ENCODE results near the gene RPP30.
A peak's percentile ranks its signal among the peaks of the same experiment; 100 is the strongest.

Gene RPP30

GRCh38 chr10:90871766-90872647, at the start of gene RPP30:
RPP30 (plus strand) TSS chr10:90871974; CDS start chr10:90871987, 13 bp downstream.
- peak within 1 kb of the TSS; percentile 95 for H3K4me3 Mint-ChIP-seq
- H3K9me3 Mint-ChIP-seq: peaks cover 4% of the 10 kb centered on the region
- peak within 1 kb of the TSS; percentile 91 for H3K27ac Mint-ChIP-seq
- H3K36me3 Mint-ChIP-seq (ENCODE audit: low read depth): peaks cover 15% of the 10 kb centered on the region
- H3K27me3 Mint-ChIP-seq: peaks cover 36% of the 10 kb centered on the region
- H3K4me1 Mint-ChIP-seq (ENCODE audit: low read depth): peaks cover 38% of the 10 kb centered on the region

DNA sequence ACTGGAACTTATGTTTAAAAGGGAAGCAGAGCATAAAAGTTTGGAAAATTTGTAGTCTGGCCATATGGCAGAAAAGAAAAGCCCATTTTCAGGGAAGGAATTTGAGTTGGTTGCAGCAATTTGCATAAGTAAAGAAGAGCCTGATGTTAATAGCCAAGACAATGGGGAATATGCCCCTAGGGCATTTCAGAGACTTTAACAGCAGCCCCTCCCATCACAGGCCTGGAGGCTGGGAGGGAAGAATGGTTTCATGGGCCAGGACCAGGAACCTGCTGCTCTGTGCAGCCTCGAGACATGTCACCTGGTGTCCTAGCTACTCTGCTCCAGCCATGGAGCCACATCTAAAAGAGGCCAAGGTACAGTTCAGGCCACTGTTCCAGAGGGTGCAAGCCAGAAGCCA, 49.3 kb upstream of the RPP30 start:
- H3K4me3 Mint-ChIP-seq: no peak overlapping the region
- H3K36me3 Mint-ChIP-seq (ENCODE audit: low read depth): no peaks in the 10 kb centered on the region
- no peaks in the 10 kb centered on the region for H3K4me1 Mint-ChIP-seq (ENCODE audit: low read depth)
- H3K27me3 Mint-ChIP-seq: peaks cover 26% of the 10 kb centered on the region
- no peak overlapping the region for H3K27ac Mint-ChIP-seq
- H3K9me3 Mint-ChIP-seq: peaks cover 8% of the 10 kb centered on the region

GRCh38 chr10:90832111-90832510, 39.7 kb upstream of the RPP30 start:
- Mint-ChIP-seq H3K4me1 (ENCODE audit: low read depth) (no peaks in the 10 kb centered on the region), H3K9me3 (no peaks in the 10 kb centered on the region), H3K4me3 (no peak overlapping the region)

GRCh38 chr10:90834326-90834725, 37.4 kb upstream of the RPP30 start:
- no peaks in the 10 kb centered on the region for H3K9me3 Mint-ChIP-seq
- peaks cover 15% of the 10 kb centered on the region for H3K27me3 Mint-ChIP-seq
- no peak overlapping the region for H3K27ac Mint-ChIP-seq
- no peak overlapping the region for H3K4me3 Mint-ChIP-seq
- H3K36me3 Mint-ChIP-seq (ENCODE audit: low read depth): no peaks in the 10 kb centered on the region
- no peaks in the 10 kb centered on the region for H3K4me1 Mint-ChIP-seq (ENCODE audit: low read depth)

More at GRCh38 chr10:90832111-90832510, 39.7 kb upstream of the RPP30 start:
- H3K27ac Mint-ChIP-seq: no peak overlapping the region
- peaks cover 24% of the 10 kb centered on the region for H3K27me3 Mint-ChIP-seq
- no peaks in the 10 kb centered on the region for H3K36me3 Mint-ChIP-seq (ENCODE audit: low read depth)

DNA sequence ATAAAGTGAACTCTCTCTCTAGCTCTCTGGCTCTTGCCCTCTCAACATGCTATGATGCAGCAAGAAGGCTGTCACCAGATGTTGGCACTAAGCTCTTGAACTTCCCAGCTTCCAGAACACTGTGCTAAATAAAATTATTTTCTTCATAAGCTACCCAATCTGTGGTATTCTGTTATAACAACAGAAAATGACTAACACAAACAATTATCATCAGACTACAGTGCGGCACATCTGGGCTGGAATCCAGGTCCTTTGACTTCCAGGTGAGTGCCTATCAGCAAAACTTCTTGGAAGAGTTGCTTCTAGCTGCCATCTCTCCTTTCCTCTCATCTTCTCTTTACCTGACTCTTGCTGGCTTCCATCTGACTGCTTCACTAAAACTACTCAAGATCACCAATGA, 34.3 kb upstream of the RPP30 start:
- Mint-ChIP-seq H3K9me3 (no peaks in the 10 kb centered on the region), H3K4me3 (no peak overlapping the region), H3K27me3 (peaks cover 10% of the 10 kb centered on the region), H3K4me1 (ENCODE audit: low read depth) (no peaks in the 10 kb centered on the region), H3K27ac (no peak overlapping the region), H3K36me3 (ENCODE audit: low read depth) (no peaks in the 10 kb centered on the region)

- Mint-ChIP-seq H3K4me3 (no peak overlapping the region), H3K9me3 (no peaks in the 10 kb centered on the region), H3K4me1 (ENCODE audit: low read depth) (no peaks in the 10 kb centered on the region), H3K27ac (no peak overlapping the region), H3K36me3 (ENCODE audit: low read depth) (no peaks in the 10 kb centered on the region), H3K27me3 (peaks cover 37% of the 10 kb centered on the region)
Measured at GRCh38 chr10:90842725-90843124, 29.0 kb upstream of the RPP30 start.

- H3K9me3 Mint-ChIP-seq: peaks cover 6% of the 10 kb centered on the region
- H3K36me3 Mint-ChIP-seq (ENCODE audit: low read depth): peaks cover 6% of the 10 kb centered on the region
- H3K4me3 Mint-ChIP-seq: no peak overlapping the region
- H3K27ac Mint-ChIP-seq: no peak overlapping the region
- peaks cover 5% of the 10 kb centered on the region for H3K4me1 Mint-ChIP-seq (ENCODE audit: low read depth)
- H3K27me3 Mint-ChIP-seq: peaks cover 39% of the 10 kb centered on the region
Measured at GRCh38 chr10:90845726-90846125, 26.0 kb upstream of the RPP30 start.

- Mint-ChIP-seq H3K27ac (no peak overlapping the region), H3K9me3 (peaks cover 11% of the 10 kb centered on the region), H3K27me3 (peaks cover 46% of the 10 kb centered on the region), H3K4me1 (ENCODE audit: low read depth) (peaks cover 5% of the 10 kb centered on the region), H3K4me3 (no peak overlapping the region), H3K36me3 (ENCODE audit: low read depth) (peaks cover 13% of the 10 kb centered on the region)
Measured at GRCh38 chr10:90846746-90847145, 25.0 kb upstream of the RPP30 start.

DNA sequence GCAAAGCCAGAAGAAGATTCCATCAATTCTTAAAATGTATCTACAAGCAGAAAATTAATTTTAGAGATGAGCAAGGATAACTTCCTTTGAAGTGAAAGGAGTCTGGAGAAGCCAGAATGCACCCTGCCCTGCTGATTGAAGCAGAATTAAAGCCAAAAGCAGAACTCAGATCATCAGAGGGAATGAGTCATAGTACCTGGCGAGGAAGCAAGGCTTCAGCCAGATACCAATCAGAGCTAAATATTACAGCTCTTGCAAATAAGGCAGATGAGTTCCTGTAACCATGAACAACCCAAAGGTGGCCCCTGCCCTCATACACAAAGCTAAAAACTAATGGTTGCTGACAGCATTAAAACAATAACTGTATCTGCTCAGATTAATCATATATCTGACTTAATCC, 24.3 kb upstream of the RPP30 start:
- peaks cover 13% of the 10 kb centered on the region for H3K9me3 Mint-ChIP-seq
- H3K4me3 Mint-ChIP-seq: no peak overlapping the region
- no peak overlapping the region for H3K27ac Mint-ChIP-seq
- H3K27me3 Mint-ChIP-seq: peaks cover 53% of the 10 kb centered on the region
- H3K4me1 Mint-ChIP-seq (ENCODE audit: low read depth): peaks cover 5% of the 10 kb centered on the region
- peaks cover 14% of the 10 kb centered on the region for H3K36me3 Mint-ChIP-seq (ENCODE audit: low read depth)

DNA sequence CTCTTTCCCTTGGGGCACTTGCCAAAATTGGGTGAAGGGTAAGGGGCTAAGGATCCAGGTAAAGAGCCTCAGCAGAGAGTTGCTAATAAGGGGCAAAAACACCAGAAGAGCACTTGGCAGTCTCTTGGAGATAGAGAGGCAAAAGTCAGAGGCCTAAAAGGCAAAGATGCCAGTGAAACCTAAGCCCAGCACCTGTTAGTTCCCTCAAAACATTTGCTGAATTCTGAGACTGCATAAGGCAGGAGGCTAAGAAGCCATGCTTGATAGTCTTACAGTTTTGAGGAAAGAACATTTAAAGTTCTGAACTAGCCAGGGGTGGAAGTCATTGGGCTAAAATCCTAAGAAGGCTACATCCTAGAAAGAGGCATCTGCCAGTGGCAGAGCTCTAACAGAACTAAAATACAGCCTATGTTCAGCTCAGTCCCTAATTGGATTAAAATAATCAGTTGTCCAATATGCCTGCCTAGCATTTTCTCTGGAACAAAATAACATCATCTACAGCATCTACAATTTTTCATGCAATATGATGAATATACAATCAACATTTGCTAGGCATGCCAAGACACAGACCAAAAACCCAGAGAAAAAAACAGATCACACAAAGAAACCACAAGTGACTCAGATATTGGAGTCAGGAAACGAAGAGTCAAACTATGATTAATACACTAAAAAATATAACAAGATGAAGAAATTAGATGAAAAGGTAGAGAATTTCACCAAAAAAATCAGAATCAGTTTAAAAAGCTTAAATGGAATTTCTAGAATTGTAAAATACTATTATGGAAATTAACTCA, 21.6 kb upstream of the RPP30 start:
- H3K4me1 Mint-ChIP-seq (ENCODE audit: low read depth): peaks cover 5% of the 10 kb centered on the region
- H3K4me3 Mint-ChIP-seq: no peak overlapping the region
- H3K27me3 Mint-ChIP-seq: peaks cover 61% of the 10 kb centered on the region
- H3K27ac Mint-ChIP-seq: no peak overlapping the region
- H3K36me3 Mint-ChIP-seq (ENCODE audit: low read depth): peaks cover 14% of the 10 kb centered on the region
- H3K9me3 Mint-ChIP-seq: peaks cover 13% of the 10 kb centered on the region

- Mint-ChIP-seq H3K4me1 (ENCODE audit: low read depth) (peaks cover 25% of the 10 kb centered on the region), H3K27ac (no peak overlapping the region), H3K9me3 (peaks cover 13% of the 10 kb centered on the region), H3K4me3 (no peak overlapping the region), H3K27me3 (peaks cover 84% of the 10 kb centered on the region), H3K36me3 (ENCODE audit: low read depth) (peaks cover 14% of the 10 kb centered on the region)
Measured at GRCh38 chr10:90855126-90855525, 16.6 kb upstream of the RPP30 start.

DNA sequence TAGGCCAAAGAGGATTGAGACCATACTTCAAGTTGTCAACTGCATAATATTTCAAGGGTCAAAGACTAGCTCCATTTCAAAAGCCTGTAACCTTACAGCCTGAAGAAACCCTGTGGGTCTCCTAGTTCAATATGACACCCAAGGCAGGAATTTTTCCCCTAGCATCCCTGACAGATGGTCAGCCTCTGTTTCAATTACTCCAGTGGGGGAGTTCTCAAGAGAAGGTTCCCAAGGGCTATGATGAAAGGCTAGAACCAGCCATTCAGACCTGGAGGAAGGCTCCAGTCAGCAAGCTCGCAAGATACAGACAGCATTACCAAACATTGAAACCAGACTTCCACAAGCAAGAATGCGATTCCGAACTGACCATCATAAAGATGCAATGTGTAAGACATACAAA, 15.5 kb upstream of the RPP30 start:
- Mint-ChIP-seq H3K36me3 (ENCODE audit: low read depth) (peaks cover 4% of the 10 kb centered on the region), H3K4me1 (ENCODE audit: low read depth) (peaks cover 19% of the 10 kb centered on the region), H3K9me3 (peaks cover 4% of the 10 kb centered on the region), H3K4me3 (no peak overlapping the region), H3K27me3 (peaks cover 79% of the 10 kb centered on the region), H3K27ac (no peak overlapping the region)

DNA sequence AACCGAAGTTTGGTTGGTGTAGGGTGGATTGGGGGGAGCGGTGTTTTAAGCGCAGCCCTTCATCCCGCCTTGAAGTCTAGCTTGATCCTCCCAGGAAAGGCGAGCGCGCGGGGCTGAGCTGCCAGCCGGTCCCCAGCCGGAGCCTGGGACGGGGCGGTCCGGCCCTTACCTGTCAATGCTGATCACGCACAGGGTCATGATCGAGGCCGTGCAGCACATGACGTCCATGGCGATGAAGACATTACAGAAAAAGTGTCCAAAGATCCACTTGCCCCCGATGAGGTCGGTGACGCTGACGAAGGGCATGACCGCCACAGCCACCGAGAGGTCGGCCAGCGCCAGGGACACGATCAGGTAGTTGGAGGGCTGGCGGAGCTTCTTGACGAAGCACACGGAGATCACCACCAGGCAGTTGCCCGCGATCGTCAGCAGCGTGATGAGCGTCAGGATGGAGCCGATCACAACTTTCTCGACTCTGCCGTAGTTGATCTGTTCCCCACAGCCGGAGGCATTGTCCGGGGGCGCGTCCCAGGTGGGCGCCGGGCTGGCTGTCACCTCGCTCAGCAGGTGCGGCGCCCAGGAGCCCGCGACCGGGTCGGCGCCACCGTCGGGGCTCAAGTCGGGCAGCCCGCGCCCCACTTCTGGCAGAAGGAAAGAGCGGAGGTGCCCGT, 14.7 kb upstream of the RPP30 start:
- Mint-ChIP-seq H3K36me3 (ENCODE audit: low read depth) (no peaks in the 10 kb centered on the region), H3K9me3 (no peaks in the 10 kb centered on the region), H3K4me1 (ENCODE audit: low read depth) (peaks cover 19% of the 10 kb centered on the region), H3K27me3 (peaks cover 72% of the 10 kb centered on the region), H3K27ac (no peak overlapping the region), H3K4me3 (peak overlapping the region; percentile 87)

- no peaks in the 10 kb centered on the region for H3K36me3 Mint-ChIP-seq (ENCODE audit: low read depth)
- H3K4me3 Mint-ChIP-seq: peak within 1 kb of the TSS; percentile 87
- H3K9me3 Mint-ChIP-seq: no peaks in the 10 kb centered on the region
- peaks cover 68% of the 10 kb centered on the region for H3K27me3 Mint-ChIP-seq
- H3K4me1 Mint-ChIP-seq (ENCODE audit: low read depth): peaks cover 19% of the 10 kb centered on the region
- no peak within 1 kb of the TSS for H3K27ac Mint-ChIP-seq
Measured at GRCh38 chr10:90857635-90858460, 13.9 kb upstream of the RPP30 start, which contains the start of gene HTR7. HTR7 (minus strand) TSS chr10:90858039; CDS start chr10:90857671, 368 bp downstream.

All from stimulated activated naive CD8-positive, alpha-beta T cell treated with anti-CD3 and anti-CD28 coated beads, Interleukin-15, Interleukin-2, amounts not matched to agents 100 ng/mL and 50 ng/mL, for 24 hours (primary cell).